SU-DHL-6 (cell line): ENCODE data around the gene CHERP.

ENCODE experiments used
- CTCF ChIP-seq: fragments of 200-600 bp; sonication (generic); IDR thresholded peaks from one replicate; pipeline ENCODE4 v1.5.1; 2017; ENCODE audit warnings: antibody characterized with exemption, mild to moderate bottlenecking, low read length, moderate library complexity; ENCODE audit not compliant: insufficient read depth, poor library complexity, severe bottlenecking
- EZH2phosphoT487 ChIP-seq: fragments of 200-600 bp; sonication (generic), shearing (Covaris generic); conservative IDR thresholded peaks from 2 replicates; pipeline ENCODE4 v1.6.1; 2018; ENCODE audit warnings: mild to moderate bottlenecking, antibody characterized with exemption, low read length, moderate library complexity, mixed read lengths

GRCh38 chr19:16514383-16515019, 27.7 kb downstream of the CHERP start:
- TF ChIP-seq CTCF (no peak), EZH2phosphoT487 (no peak)
